HUES48 (cell line): ENCODE data around the gene ANKS1A.

Source experiments
- H3K27ac ChIP-seq: one replicate; pipeline ENCODE4 v1.7.0; 2013; ENCODE audit warnings: low read depth, low read length, inconsistent platforms
- H3K27me3 ChIP-seq: 2 replicates; pipeline ENCODE4 v1.6.1; 2013; ENCODE audit warnings: mild to moderate bottlenecking, low read length; ENCODE audit not compliant: control insufficient read depth, insufficient read depth
- H3K36me3 ChIP-seq: 2 replicates; pipeline ENCODE4 v1.6.1; 2013; ENCODE audit warnings: low read length; ENCODE audit not compliant: control insufficient read depth, insufficient read depth
- H3K4me1 ChIP-seq: 2 replicates; pipeline ENCODE4 v1.6.1; 2013; ENCODE audit warnings: mild to moderate bottlenecking, low read length; ENCODE audit not compliant: control insufficient read depth, insufficient read depth
- H3K4me3 ChIP-seq: 2 replicates; pipeline ENCODE4 v1.5.1; 2013; ENCODE audit warnings: mild to moderate bottlenecking, low read depth, low read length
- H3K9ac ChIP-seq: 2 replicates; pipeline ENCODE4 v1.6.1; 2013; ENCODE audit warnings: mild to moderate bottlenecking, low read depth, low read length, moderate library complexity
- H3K9me3 ChIP-seq: 2 replicates; pipeline ENCODE4 v1.6.1; 2013; ENCODE audit warnings: low read length; ENCODE audit not compliant: control insufficient read depth, insufficient read depth

The ANKS1A gene

GRCh38 chr6:35082046-35082732 lies 193.1 kb downstream of the ANKS1A start:
- H3K4me1 ChIP-seq = peaks cover 9% of the 10 kb centered on the region; the same call in 1 of the 2 replicates
- no peaks in the 10 kb centered on the region for H3K9me3 ChIP-seq
- no peak overlapping the region for H3K27ac ChIP-seq
- no peak overlapping the region for H3K4me3 ChIP-seq
- H3K9ac ChIP-seq = no peak overlapping the region
- H3K27me3 ChIP-seq = no peaks in the 10 kb centered on the region
- H3K36me3 ChIP-seq = peaks cover 74% of the 10 kb centered on the region

GRCh38 chr6:35082733-35083403 lies 193.8 kb downstream of the ANKS1A start:
- no peak overlapping the region for H3K4me3 ChIP-seq

GRCh38 chr6:35083507-35083906 lies 194.5 kb downstream of the ANKS1A start:
- Histone ChIP-seq H3K4me3 (no peak overlapping the region), H3K4me1 (peaks cover 9% of the 10 kb centered on the region; the same call in 1 of the 2 replicates), H3K9me3 (no peaks in the 10 kb centered on the region), H3K27me3 (no peaks in the 10 kb centered on the region), H3K36me3 (peaks cover 79% of the 10 kb centered on the region), H3K9ac (no peak overlapping the region), H3K27ac (no peak overlapping the region)

More at GRCh38 chr6:35082733-35083403, 193.8 kb downstream of the ANKS1A start:
- Histone ChIP-seq H3K36me3 (peaks cover 76% of the 10 kb centered on the region), H3K9me3 (no peaks in the 10 kb centered on the region), H3K9ac (no peak overlapping the region), H3K4me1 (peaks cover 9% of the 10 kb centered on the region; the same call in 1 of the 2 replicates), H3K27ac (no peak overlapping the region), H3K27me3 (no peaks in the 10 kb centered on the region)

GRCh38 chr6:35084041-35084491 lies 195.0 kb downstream of the ANKS1A start:
- no peak overlapping the region for H3K4me3 ChIP-seq
- no peak overlapping the region for H3K9ac ChIP-seq
- H3K9me3 ChIP-seq = no peaks in the 10 kb centered on the region
- no peaks in the 10 kb centered on the region for H3K27me3 ChIP-seq
- H3K36me3 ChIP-seq = peaks cover 78% of the 10 kb centered on the region
- H3K4me1 ChIP-seq = peaks cover 9% of the 10 kb centered on the region; the same call in 1 of the 2 replicates
- H3K27ac ChIP-seq = no peak overlapping the region

- no peak overlapping the region for H3K9ac ChIP-seq
- H3K36me3 ChIP-seq = peaks cover 75% of the 10 kb centered on the region
- peaks cover 9% of the 10 kb centered on the region; the same call in 1 of the 2 replicates for H3K4me1 ChIP-seq
- H3K4me3 ChIP-seq = no peak overlapping the region
- no peaks in the 10 kb centered on the region for H3K9me3 ChIP-seq
- H3K27ac ChIP-seq = no peak overlapping the region
- no peaks in the 10 kb centered on the region for H3K27me3 ChIP-seq
Observed at GRCh38 chr6:35084511-35085203, 195.6 kb downstream of the ANKS1A start.

- Histone ChIP-seq H3K9ac (no peak overlapping the region), H3K27ac (no peak overlapping the region), H3K36me3 (peaks cover 66% of the 10 kb centered on the region), H3K27me3 (no peaks in the 10 kb centered on the region), H3K4me1 (peaks cover 9% of the 10 kb centered on the region; the same call in 1 of the 2 replicates), H3K4me3 (no peak overlapping the region), H3K9me3 (no peaks in the 10 kb centered on the region)
Observed at GRCh38 chr6:35085359-35086281, 196.6 kb downstream of the ANKS1A start.

- H3K4me1 ChIP-seq = peaks cover 9% of the 10 kb centered on the region; the same call in 1 of the 2 replicates
- H3K9me3 ChIP-seq = no peaks in the 10 kb centered on the region
- no peaks in the 10 kb centered on the region for H3K27me3 ChIP-seq
- no peak overlapping the region for H3K9ac ChIP-seq
- no peak overlapping the region for H3K4me3 ChIP-seq
- peaks cover 66% of the 10 kb centered on the region for H3K36me3 ChIP-seq
- H3K27ac ChIP-seq = no peak overlapping the region
Observed at GRCh38 chr6:35086282-35086632, 197.2 kb downstream of the ANKS1A start.

GRCh38 chr6:35086636-35087360 lies 197.7 kb downstream of the ANKS1A start:
- H3K27ac ChIP-seq = no peak overlapping the region
- H3K9me3 ChIP-seq = no peaks in the 10 kb centered on the region
- no peak overlapping the region for H3K4me3 ChIP-seq
- H3K36me3 ChIP-seq = peaks cover 66% of the 10 kb centered on the region
- H3K9ac ChIP-seq = no peak overlapping the region
- no peaks in the 10 kb centered on the region for H3K27me3 ChIP-seq
- H3K4me1 ChIP-seq = peaks cover 8% of the 10 kb centered on the region; the same call in 1 of the 2 replicates

- no peak overlapping the region for H3K9ac ChIP-seq
- H3K27me3 ChIP-seq = no peaks in the 10 kb centered on the region
- H3K4me3 ChIP-seq = no peak overlapping the region
- peaks cover 62% of the 10 kb centered on the region for H3K36me3 ChIP-seq
- H3K9me3 ChIP-seq = no peaks in the 10 kb centered on the region
- no peak overlapping the region for H3K27ac ChIP-seq
- H3K4me1 ChIP-seq = peaks cover under 1% of the 10 kb centered on the region; the same call in 1 of the 2 replicates
Observed at GRCh38 chr6:35087361-35088280, 198.6 kb downstream of the ANKS1A start.
